SU-DHL-6 (cell line): ENCODE measurements around the gene DNAH9.

Experiments used
- CTCF ChIP-seq: fragments of 200-600 bp; sonication (generic); IDR thresholded peaks from one replicate; pipeline ENCODE4 v1.5.1; 2017; ENCODE audit warnings: antibody characterized with exemption, mild to moderate bottlenecking, low read length, moderate library complexity; ENCODE audit not compliant: insufficient read depth, poor library complexity, severe bottlenecking
- EZH2phosphoT487 ChIP-seq: fragments of 200-600 bp; sonication (generic), shearing (Covaris generic); conservative IDR thresholded peaks from 2 replicates; pipeline ENCODE4 v1.6.1; 2018; ENCODE audit warnings: mild to moderate bottlenecking, antibody characterized with exemption, low read length, moderate library complexity, mixed read lengths

- TF ChIP-seq CTCF (no peak), EZH2phosphoT487 (no peak)
Observed at GRCh38 chr17:11627301-11627940, 29.2 kb downstream of the DNAH9 start.
